Large intestine (tissue), 3 donors: ENCODE results near the gene SPPL2C. TPM values are rescaled to one million over a fixed set of nuclear protein-coding genes. Genes with fewer than 3 reads are reported as not detected.

Experiments
- DNase-seq, 2 donors: peaks; one replicate each; pipeline versions ENCODE4 v3.0.0 to v3.0.0-alpha.2; 2013
- H3K27ac ChIP-seq: one replicate; pipeline ENCODE4 v1.5.1; 2013; ENCODE audit warnings: low read length
- H3K27me3 ChIP-seq: 2 replicates; pipeline ENCODE4 v1.6.1; 2013; ENCODE audit warnings: low read length; ENCODE audit not compliant: control insufficient read depth, insufficient read depth
- H3K36me3 ChIP-seq: 2 replicates; pipeline ENCODE4 v1.6.1; 2013; ENCODE audit warnings: low read length; ENCODE audit not compliant: control insufficient read depth, insufficient read depth
- H3K4me1 ChIP-seq: one replicate; pipeline ENCODE4 v1.6.1; 2013; ENCODE audit warnings: low read length; ENCODE audit not compliant: control insufficient read depth, insufficient read depth
- H3K4me3 ChIP-seq: one replicate; pipeline ENCODE4 v1.5.1; 2013; ENCODE audit warnings: low read length
- H3K9me3 ChIP-seq: one replicate; pipeline ENCODE4 v1.6.1; 2013; ENCODE audit warnings: mild to moderate bottlenecking, low read depth, low read length, moderate library complexity; ENCODE audit not compliant: control insufficient read depth
- WGBS: methylation state at CpG from one replicate; pipeline ENCODE4 v1.1.5; 2013; ENCODE audit warnings: low lambda C conversion rate; ENCODE audit not compliant: insufficient coverage; 5-methylcytosine and 5-hydroxymethylcytosine counted together
- polyA plus RNA-seq: library from polyadenylated mRNA; unstranded; fragments of 120-200 nt; gene quantifications from one replicate; pipeline ENCODE4 v1.2.1, GENCODE V29; 2013

SPPL2C gene
- polyA plus RNA-seq, 1 donor, result not detected

DNA sequence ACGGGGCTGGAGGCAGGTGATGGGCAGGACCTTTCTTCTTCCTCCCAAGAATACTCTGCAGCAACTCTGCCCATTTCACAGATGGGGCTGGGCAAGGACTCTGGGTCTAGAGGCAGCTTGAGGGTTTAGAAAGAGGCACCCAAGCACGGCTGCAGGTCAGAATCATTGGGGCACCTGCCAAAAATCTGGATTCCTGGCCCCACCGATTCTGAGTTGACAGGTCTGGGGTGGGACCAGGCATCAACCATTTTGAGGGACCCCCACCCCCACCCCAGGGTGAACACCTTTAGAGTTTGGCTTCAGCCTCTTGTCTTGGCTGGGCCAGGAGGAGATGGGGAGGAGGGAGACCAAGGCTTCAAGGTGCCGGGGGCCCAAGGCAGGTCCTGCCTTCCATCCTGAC is 5.3 kb downstream of the SPPL2C start:
- DNase-seq, result no peak
- no peaks in the 10 kb centered on the region for H3K4me1 ChIP-seq
- H3K36me3 ChIP-seq, result no peaks in the 10 kb centered on the region
- no peak overlapping the region for H3K27ac ChIP-seq
- no peak overlapping the region for H3K4me3 ChIP-seq
- no CpG with 5 or more reads among the region's 4 CpGs for WGBS
- H3K9me3 ChIP-seq, result no peaks in the 10 kb centered on the region
- H3K27me3 ChIP-seq, result peaks cover 12% of the 10 kb centered on the region

DNA sequence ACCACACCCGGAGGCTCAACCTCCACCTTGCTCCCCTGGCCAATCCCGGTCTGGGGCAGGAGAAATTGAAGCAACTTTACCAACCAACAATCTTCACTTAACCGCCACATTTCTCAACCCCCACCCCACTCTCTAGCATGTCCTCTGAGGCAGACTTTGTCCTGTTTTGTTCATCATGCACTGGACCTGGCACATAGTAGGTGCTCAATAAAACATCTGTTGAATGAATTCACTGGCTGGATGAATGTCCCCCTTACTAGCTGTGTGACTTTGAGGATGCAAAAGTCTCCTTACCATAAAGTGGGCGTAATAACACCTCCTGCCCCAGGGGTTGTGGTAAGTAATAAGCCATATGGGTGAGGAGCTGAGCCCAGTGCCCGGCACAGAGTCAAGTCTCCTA is 5.8 kb downstream of the SPPL2C start:
- no peak for DNase-seq
- Histone ChIP-seq H3K4me1 (no peaks in the 10 kb centered on the region), H3K27me3 (peaks cover 12% of the 10 kb centered on the region), H3K4me3 (no peak overlapping the region), H3K9me3 (no peaks in the 10 kb centered on the region), H3K36me3 (no peaks in the 10 kb centered on the region), H3K27ac (no peak overlapping the region)
- WGBS, result no CpG with 5 or more reads among the region's 5 CpGs

DNA sequence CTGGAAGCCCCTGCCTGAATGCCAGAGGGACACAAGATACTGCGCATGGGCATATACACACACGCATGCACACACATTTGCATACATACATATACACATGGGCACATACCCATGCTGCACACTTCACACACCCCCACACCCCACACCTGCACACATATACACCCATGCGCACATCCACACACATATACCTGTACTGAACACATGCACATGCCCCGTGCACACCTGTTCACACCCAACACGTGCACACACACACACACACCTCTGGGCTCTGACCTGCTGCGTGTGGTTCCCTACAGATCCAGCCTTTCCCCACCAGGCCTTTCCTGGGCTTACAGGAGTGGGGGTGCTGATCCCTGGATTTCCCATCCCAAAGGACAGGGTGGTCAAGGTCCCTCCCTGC is 6.3 kb downstream of the SPPL2C start:
- Histone ChIP-seq H3K9me3 (no peaks in the 10 kb centered on the region), H3K4me1 (no peaks in the 10 kb centered on the region), H3K27me3 (peaks cover 12% of the 10 kb centered on the region), H3K4me3 (no peak overlapping the region), H3K27ac (no peak overlapping the region), H3K36me3 (no peaks in the 10 kb centered on the region)
- WGBS, result 100% methylated on average over 1 of the region's 6 CpGs
- DNase-seq, result no peak

DNA sequence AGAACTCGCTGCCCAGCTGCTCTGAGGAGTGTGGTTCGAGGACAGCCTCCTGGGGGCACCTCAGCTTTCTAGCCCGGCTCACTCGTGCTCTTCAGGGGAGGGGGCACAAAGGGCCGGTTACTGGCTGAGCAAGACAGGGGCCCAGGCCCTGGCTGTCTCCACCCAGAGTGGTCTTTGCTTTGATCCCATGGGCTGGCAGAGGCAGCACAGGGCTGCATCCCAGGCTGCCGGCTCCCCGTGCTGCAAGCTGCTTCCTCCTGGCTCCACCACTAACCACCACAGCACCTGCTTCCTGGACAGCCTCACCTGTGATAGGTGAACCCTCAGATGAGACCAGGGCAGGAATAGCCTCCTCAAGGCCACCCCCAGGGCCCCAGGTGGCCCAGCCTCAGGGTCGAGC is 6.8 kb downstream of the SPPL2C start:
- no peak overlapping the region for H3K4me3 ChIP-seq
- H3K9me3 ChIP-seq, result no peaks in the 10 kb centered on the region
- WGBS, result no CpG with 5 or more reads among the region's 8 CpGs
- no peak for DNase-seq
- H3K36me3 ChIP-seq, result no peaks in the 10 kb centered on the region
- no peak overlapping the region for H3K27ac ChIP-seq
- peaks cover 12% of the 10 kb centered on the region for H3K27me3 ChIP-seq
- H3K4me1 ChIP-seq, result no peaks in the 10 kb centered on the region

DNA sequence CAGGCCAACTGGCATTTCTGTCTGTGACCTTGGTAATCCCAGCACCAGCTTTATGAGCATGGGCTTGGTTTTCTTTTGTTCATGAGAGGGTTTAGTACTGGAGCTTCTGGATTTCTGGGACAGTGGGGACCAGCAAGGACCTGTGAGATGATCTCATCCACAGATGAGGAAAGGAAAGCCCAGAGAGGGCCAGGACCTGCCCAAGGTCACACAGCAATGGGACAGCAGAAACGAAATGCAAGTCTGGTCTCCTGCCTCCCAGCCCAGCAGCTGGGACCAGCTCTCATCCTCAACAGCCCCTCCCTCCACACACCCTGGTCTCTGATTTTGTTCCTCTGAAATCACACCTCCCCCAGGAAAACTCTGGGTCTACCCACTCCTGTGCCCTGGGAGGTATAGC is 7.2 kb downstream of the SPPL2C start:
- WGBS, result no CpG with 5 or more reads among the region's 1 CpG
- Histone ChIP-seq H3K36me3 (no peaks in the 10 kb centered on the region), H3K4me1 (no peaks in the 10 kb centered on the region), H3K4me3 (no peak overlapping the region), H3K9me3 (no peaks in the 10 kb centered on the region), H3K27ac (no peak overlapping the region), H3K27me3 (peaks cover 12% of the 10 kb centered on the region)
- DNase-seq, result no peak

DNA sequence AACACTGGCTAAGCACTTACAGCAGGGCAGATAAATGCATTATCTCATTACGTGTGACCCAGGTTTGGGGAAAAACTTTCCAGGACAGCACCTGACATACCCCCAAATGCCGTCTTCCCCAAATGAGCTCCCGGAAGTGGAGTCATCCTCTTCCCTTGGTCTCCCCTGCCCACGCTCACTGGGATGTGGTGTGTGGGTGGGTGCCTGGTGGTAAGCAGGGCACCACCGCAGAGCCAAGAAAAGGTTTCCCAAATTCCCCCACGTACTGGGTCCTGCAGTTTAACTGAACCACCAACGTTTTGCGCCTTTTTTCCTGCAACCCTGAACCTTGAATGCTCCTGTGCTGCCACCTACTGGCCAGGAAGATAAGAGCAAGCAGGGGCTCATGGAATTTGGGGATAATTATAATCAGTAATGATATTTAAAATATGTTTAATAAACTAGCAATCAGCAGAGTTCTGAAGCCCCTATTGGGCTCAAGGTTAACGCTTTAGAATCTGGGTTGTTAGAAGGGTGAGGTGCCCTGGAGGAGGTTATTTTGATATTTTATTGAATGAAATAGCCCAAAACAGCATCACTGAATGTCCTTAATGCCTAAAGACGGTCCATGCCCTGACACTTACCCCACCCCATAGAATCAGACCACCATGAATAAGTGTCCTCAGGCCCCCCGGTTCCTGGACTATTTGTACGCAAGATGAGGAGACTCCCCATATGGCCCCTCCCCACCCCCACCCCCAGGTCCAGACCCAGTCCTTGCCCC is 8.0 kb downstream of the SPPL2C start:
- no peak overlapping the region for H3K4me3 ChIP-seq
- no peaks in the 10 kb centered on the region for H3K9me3 ChIP-seq
- no peaks in the 10 kb centered on the region for H3K36me3 ChIP-seq
- no peak for DNase-seq
- H3K4me1 ChIP-seq, result no peaks in the 10 kb centered on the region
- no peak overlapping the region for H3K27ac ChIP-seq
- H3K27me3 ChIP-seq, result peaks cover 12% of the 10 kb centered on the region
- no CpG with 5 or more reads among the region's 12 CpGs for WGBS

DNA sequence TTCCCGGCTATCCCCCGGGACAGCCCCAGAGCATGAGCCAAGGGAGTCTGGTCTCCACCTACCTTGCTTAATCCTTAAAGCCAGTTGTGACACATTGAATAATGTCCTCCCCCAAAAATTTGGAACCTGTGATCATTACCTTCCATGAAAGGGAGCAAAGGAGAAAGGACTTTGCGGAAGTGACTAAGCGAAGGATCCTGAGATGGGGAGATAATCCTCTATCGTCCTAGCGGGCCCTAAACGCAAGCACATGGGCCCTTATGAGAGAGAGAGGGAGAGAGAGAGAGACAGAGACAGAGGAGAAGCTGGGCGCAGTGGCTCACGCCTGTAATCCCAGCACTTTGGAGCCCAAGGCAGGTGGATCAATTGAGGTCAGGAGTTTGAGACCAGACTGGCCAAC is 9.5 kb downstream of the SPPL2C start:
- WGBS, result no CpG with 5 or more reads among the region's 9 CpGs
- H3K4me3 ChIP-seq, result no peak overlapping the region
- H3K9me3 ChIP-seq, result no peaks in the 10 kb centered on the region
- no peaks in the 10 kb centered on the region for H3K36me3 ChIP-seq
- no peak overlapping the region for H3K27ac ChIP-seq
- DNase-seq, result no peak
- no peaks in the 10 kb centered on the region for H3K4me1 ChIP-seq
- peaks cover 12% of the 10 kb centered on the region for H3K27me3 ChIP-seq

DNA sequence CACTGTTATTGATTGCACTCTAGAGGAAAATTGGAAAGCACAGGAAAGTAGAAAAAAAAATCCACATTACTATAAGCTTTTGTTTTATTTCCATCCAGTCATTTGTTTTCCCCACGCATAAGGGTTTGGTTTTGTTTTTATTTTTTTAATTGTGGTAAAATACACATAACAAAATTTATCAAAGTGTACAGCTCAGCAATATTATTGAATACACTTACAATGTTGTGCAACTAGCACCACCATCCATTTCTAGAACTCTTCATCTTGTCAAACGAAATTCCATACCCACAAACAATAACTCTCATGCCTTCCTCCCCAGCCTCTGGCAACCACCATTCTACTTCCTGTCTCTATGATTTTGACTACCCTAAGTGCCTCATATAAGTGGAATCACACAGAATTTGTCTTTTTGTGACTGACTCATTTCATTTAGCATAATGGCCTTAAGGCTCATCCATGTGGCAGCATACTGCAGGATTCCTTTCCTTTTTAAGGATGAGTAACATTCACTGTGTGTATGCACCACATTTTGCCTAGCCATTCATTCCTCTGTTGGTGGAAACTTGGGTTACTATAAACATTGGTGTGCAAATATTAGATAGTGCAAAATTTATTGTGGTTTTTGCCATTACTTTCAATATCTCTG is 11.1 kb downstream of the SPPL2C start:
- Histone ChIP-seq H3K36me3 (no peaks in the 10 kb centered on the region), H3K4me1 (no peaks in the 10 kb centered on the region), H3K9me3 (no peaks in the 10 kb centered on the region), H3K27me3 (peaks cover 12% of the 10 kb centered on the region), H3K27ac (no peak overlapping the region), H3K4me3 (no peak overlapping the region)
- 36% methylated on average over 1 of the region's 2 CpGs for WGBS
- no peak for DNase-seq

DNA sequence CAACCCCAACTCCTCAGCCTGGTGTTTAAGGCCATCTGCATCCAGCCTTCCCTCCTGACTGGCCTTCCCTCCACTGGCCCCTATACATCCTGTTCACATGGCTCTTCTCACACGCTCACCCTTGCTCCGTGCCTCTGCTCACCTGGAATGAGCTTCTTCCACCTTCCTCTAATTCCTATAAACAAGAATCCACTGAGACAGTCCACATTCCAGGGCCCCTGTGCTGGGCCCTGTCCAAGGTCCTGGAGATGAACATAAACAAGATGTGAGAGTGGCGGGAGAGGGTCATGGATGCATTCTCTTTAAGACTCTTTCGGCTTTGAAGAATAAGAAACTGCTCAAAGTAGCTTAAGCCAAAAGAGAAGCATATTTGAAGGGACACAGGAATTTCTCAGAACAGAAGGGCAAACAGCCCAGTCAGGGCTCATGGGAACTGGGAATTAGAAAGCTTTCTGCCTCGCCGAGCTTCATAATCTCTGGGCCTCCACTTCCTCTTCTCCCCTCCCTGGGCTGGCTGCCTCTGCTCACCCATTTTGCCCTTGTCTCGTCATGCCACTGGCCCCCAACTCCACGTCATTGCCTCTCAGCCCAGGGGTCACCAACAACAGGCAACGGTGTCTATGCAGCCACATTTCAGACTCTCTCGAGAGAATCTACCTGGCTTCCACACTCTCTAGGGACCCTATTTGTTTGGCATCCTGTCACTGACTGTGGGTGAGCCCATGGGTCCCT is 13.5 kb downstream of the SPPL2C start:
- H3K4me3 ChIP-seq, result no peak overlapping the region
- no peaks in the 10 kb centered on the region for H3K9me3 ChIP-seq
- peaks cover 3% of the 10 kb centered on the region for H3K27me3 ChIP-seq
- 0% methylated on average over 2 of the region's 10 CpGs for WGBS
- H3K27ac ChIP-seq, result no peak overlapping the region
- no peaks in the 10 kb centered on the region for H3K36me3 ChIP-seq
- DNase-seq, result peak; percentile 29 to 59
- H3K4me1 ChIP-seq, result no peaks in the 10 kb centered on the region

DNA sequence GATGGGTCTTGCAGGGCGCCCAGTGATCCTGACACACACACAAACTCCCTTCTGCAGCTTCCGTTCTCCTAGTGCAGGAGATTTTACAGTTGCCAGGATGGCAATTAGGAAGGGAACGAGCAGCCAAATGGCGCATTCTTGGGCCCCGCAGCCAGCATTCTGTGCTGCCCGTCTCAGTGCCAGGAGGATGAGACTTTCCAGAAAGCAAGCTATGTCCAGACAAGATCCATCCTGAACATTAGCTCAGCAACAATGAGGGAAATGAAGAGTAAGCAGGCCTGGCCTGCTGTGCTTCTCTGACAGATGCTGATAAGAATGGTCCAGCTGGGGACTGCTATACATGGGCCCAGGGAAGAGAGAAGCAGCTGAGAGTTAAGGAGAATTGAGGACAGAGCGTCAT is 16.5 kb downstream of the SPPL2C start:
- no peak for DNase-seq
- H3K9me3 ChIP-seq, result no peaks in the 10 kb centered on the region
- no peaks in the 10 kb centered on the region for H3K36me3 ChIP-seq
- no peak overlapping the region for H3K4me3 ChIP-seq
- peaks cover 3% of the 10 kb centered on the region for H3K27me3 ChIP-seq
- no peak overlapping the region for H3K27ac ChIP-seq
- peaks cover 3% of the 10 kb centered on the region for H3K4me1 ChIP-seq
- no CpG with 5 or more reads among the region's 7 CpGs for WGBS
